Astrocyte (in vitro differentiated cells and primary cell): ENCODE data around the gene NUDT4B. TPM values are rescaled to one million over a fixed set of nuclear protein-coding genes. Genes with fewer than 3 reads are reported as not detected.
"Not testable (repeated sequence)": the region's sequence is repeated elsewhere in the genome, so short reads cannot be mapped to it uniquely, and the experiment has no call there.

Experiments
- DNase-seq: peaks from one replicate; pipeline ENCODE4 v3.0.0-alpha.2; 2010; ENCODE audit warnings: low read depth
- FAIRE-seq: peaks from 2 replicates; lab custom pipeline; 2011; peaks lifted over from hg19 to GRCh38; lab: Jason Lieb, UNC
- H2AFZ ChIP-seq: 2 replicates; pipeline ENCODE4 v1.6.0; 2012; ENCODE audit warnings: low read depth, low read length, inconsistent platforms
- H3K27ac ChIP-seq: 2 replicates; pipeline ENCODE4 v1.5.1; 2011; ENCODE audit warnings: low read depth, low read length, inconsistent platforms
- H3K27me3 ChIP-seq: 2 replicates; pipeline ENCODE4 v1.6.0; 2011; ENCODE audit warnings: low read length, inconsistent platforms; ENCODE audit not compliant: insufficient read depth
- H3K36me3 ChIP-seq: 2 replicates; pipeline ENCODE4 v1.5.1; 2011; ENCODE audit warnings: low read length, inconsistent platforms; ENCODE audit not compliant: insufficient read depth
- H3K4me1 ChIP-seq: 2 replicates; pipeline ENCODE4 v1.5.1; 2011; ENCODE audit warnings: low read length, inconsistent platforms; ENCODE audit not compliant: insufficient read depth
- H3K4me2 ChIP-seq: 2 replicates; pipeline ENCODE4 v1.6.0; 2012; ENCODE audit warnings: low read length, inconsistent platforms
- H3K4me3 ChIP-seq: 2 replicates; pipeline ENCODE4 v1.5.1; 2011; ENCODE audit warnings: low read depth, mild to moderate bottlenecking, low read length, inconsistent platforms; ENCODE audit not compliant: insufficient read depth
- H3K79me2 ChIP-seq: 2 replicates; pipeline ENCODE4 v1.6.0; 2012; ENCODE audit warnings: mild to moderate bottlenecking, low read length, inconsistent platforms; ENCODE audit not compliant: insufficient read depth
- H3K9ac ChIP-seq: 2 replicates; pipeline ENCODE4 v1.6.0; 2012; ENCODE audit warnings: mild to moderate bottlenecking, low read length, inconsistent platforms
- H3K9me3 ChIP-seq: 2 replicates; pipeline ENCODE4 v1.5.1; 2012; ENCODE audit warnings: low read depth, mild to moderate bottlenecking, low read length, inconsistent platforms; ENCODE audit not compliant: insufficient read depth
- H4K20me1 ChIP-seq: 2 replicates; pipeline ENCODE4 v1.6.0; 2012; ENCODE audit warnings: low read length, inconsistent platforms; ENCODE audit not compliant: insufficient read depth
- H3K27ac Mint-ChIP-seq: one replicate; pipeline ENCODE4 v1.8.0; 2021; ENCODE audit warnings: mild to moderate bottlenecking, mixed read lengths; ENCODE audit not compliant: unreplicated experiment
- H3K27me3 Mint-ChIP-seq: one replicate; pipeline ENCODE4 v1.8.0; 2021; ENCODE audit warnings: low read depth, mixed read lengths; ENCODE audit not compliant: unreplicated experiment
- H3K36me3 Mint-ChIP-seq: one replicate; pipeline ENCODE4 v1.8.0; 2021; ENCODE audit warnings: low read depth, mixed read lengths; ENCODE audit not compliant: unreplicated experiment
- H3K4me1 Mint-ChIP-seq: one replicate; pipeline ENCODE4 v1.8.0; 2021; ENCODE audit warnings: low read depth, mixed read lengths; ENCODE audit not compliant: unreplicated experiment
- H3K4me3 Mint-ChIP-seq: one replicate; pipeline ENCODE4 v1.8.0; 2021; ENCODE audit warnings: mild to moderate bottlenecking, moderate library complexity, mixed read lengths; ENCODE audit not compliant: unreplicated experiment
- H3K9me3 Mint-ChIP-seq: one replicate; pipeline ENCODE4 v1.8.0; 2021; ENCODE audit warnings: mild to moderate bottlenecking, mixed read lengths; ENCODE audit not compliant: unreplicated experiment
- total RNA-seq: library from RNA; stranded (reverse); gene quantifications from 2 replicates; pipeline ENCODE4 v1.2.1, GENCODE V29; 2021

The NUDT4B gene
- total RNA-seq, 1 donor from 2014 or later = 1.2 TPM

DNA sequence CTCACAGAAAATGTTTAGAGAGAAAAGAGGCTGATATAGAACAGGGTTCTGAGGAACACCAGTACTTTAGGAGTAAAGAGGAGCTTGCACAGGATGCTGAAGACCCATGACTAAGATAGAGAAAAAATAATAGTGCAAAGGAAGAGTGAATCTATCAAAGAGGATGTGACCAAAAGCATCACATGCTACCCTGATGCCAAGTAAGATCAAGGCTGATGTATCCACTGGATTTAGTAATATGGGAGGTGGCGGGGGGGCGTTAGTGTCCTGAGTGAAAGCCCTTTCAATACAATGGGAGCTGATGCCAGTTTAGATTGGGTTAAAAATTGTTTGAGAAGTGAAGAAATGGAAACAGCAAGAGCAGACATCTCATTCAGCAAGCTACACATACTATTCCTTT is 11.2 kb downstream of the NUDT4B start:
- not testable (repeated sequence) for H3K27ac Mint-ChIP-seq, H3K27me3 Mint-ChIP-seq, H3K4me1 ChIP-seq, H4K20me1 ChIP-seq, H3K36me3 Mint-ChIP-seq, DNase-seq, H3K4me2 ChIP-seq, FAIRE-seq, H3K9me3 ChIP-seq, H3K4me3 Mint-ChIP-seq, H3K27ac ChIP-seq, H3K79me2 ChIP-seq, H3K9ac ChIP-seq, H3K4me1 Mint-ChIP-seq, H3K27me3 ChIP-seq, H3K9me3 Mint-ChIP-seq, H2AFZ ChIP-seq, H3K36me3 ChIP-seq, H3K4me3 ChIP-seq

DNA sequence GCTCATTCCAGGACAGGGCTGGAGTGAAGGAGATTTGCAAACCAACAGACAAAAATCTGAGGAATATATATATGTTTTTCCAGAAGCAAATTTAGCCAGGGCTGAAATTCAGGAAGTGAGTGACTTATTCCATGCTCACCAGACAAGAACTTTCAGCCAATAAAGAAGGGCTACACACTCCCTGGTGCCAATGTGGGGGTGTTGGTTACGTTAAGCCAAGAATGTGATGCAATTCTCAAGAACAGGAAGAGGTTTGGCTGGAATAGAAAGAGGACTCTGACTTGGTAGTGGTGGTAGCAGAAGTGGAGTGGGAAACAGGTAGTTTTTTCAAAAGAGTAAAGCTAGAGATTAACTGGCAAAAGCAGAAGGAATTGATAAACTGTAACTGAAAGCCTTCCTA is 11.6 kb downstream of the NUDT4B start:
- H3K4me3 ChIP-seq, H3K9ac ChIP-seq, H3K27ac Mint-ChIP-seq, H3K27me3 ChIP-seq, H3K9me3 Mint-ChIP-seq, H3K79me2 ChIP-seq, H4K20me1 ChIP-seq, H3K4me1 ChIP-seq, H3K27me3 Mint-ChIP-seq, H3K9me3 ChIP-seq, H3K4me3 Mint-ChIP-seq, H3K4me1 Mint-ChIP-seq, DNase-seq, H3K27ac ChIP-seq, H3K36me3 Mint-ChIP-seq, H3K36me3 ChIP-seq, H3K4me2 ChIP-seq, H2AFZ ChIP-seq: not testable (repeated sequence)
- FAIRE-seq = peak; percentile 77

DNA sequence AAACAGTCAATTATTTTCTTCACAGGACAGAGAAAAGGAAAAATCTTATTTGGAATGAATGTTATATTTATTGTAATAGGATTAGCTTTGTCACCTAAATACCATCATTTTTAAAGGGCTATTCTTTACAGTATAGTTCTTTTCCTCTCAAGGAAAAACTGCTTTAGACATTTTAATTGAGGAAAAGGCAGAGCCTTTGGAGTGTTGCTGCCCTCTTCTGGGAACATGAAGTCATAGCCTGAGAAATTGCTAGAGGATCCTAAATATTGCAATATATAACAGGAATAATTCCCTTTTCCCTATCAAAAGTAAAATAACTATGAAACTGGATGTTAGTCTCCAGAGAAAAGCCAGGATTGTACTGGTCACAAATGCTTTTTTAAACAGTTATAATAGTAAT is 12.8 kb downstream of the NUDT4B start:
- not testable (repeated sequence) for H3K4me1 Mint-ChIP-seq

DNA sequence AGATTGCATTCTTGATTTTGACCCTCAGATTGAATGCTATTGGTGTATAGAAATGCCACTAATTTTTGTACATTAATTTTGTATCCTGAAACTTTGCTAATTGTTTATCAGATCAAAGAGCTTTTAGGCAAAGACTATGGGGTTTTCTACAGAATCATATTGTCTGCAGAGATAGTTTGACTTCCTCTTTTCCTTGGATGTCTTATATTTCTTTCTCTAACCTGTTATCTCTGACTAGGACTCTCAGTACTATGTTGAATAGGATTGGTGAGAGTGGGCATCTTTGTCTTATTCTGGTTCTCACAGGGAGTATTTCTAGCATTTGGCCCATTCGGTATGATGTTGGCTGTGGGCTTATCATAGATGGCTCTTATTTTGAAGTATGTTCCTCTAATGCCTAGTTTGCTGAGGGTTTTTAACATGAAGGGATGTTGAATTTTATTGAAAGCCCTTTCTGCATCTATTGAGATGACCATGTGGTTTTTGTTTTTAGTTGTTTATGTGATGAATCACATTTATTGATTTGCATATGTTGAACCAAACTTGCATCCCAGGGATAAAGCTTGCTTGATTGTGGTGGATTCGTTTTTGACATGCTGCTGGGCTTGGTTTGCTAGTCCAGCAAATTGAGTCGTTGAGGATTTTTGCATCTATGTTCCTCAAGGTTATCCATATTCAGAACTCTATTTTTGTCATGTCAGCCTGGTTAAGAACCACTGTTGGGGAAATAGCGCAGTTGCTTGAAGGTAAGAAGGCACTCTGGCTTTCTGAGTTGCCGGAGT is 16.9 kb downstream of the NUDT4B start:
- H3K27ac ChIP-seq, DNase-seq, H3K27me3 Mint-ChIP-seq, H3K9me3 Mint-ChIP-seq, H3K79me2 ChIP-seq, H3K4me1 Mint-ChIP-seq, H2AFZ ChIP-seq, H4K20me1 ChIP-seq, FAIRE-seq, H3K36me3 Mint-ChIP-seq, H3K36me3 ChIP-seq, H3K27me3 ChIP-seq, H3K9me3 ChIP-seq, H3K27ac Mint-ChIP-seq, H3K4me3 ChIP-seq, H3K4me3 Mint-ChIP-seq, H3K9ac ChIP-seq, H3K4me1 ChIP-seq, H3K4me2 ChIP-seq: not testable (repeated sequence)

More for the DNA sequence above, 12.8 kb downstream of the NUDT4B start:
- H3K9ac ChIP-seq, H3K36me3 Mint-ChIP-seq, H2AFZ ChIP-seq, DNase-seq, H3K4me2 ChIP-seq, H3K36me3 ChIP-seq, H3K4me3 Mint-ChIP-seq, FAIRE-seq, H3K27ac Mint-ChIP-seq, H3K9me3 Mint-ChIP-seq, H3K9me3 ChIP-seq, H3K4me1 ChIP-seq, H3K27ac ChIP-seq, H3K27me3 ChIP-seq, H3K4me3 ChIP-seq, H3K79me2 ChIP-seq, H3K27me3 Mint-ChIP-seq, H4K20me1 ChIP-seq: not testable (repeated sequence)

DNA sequence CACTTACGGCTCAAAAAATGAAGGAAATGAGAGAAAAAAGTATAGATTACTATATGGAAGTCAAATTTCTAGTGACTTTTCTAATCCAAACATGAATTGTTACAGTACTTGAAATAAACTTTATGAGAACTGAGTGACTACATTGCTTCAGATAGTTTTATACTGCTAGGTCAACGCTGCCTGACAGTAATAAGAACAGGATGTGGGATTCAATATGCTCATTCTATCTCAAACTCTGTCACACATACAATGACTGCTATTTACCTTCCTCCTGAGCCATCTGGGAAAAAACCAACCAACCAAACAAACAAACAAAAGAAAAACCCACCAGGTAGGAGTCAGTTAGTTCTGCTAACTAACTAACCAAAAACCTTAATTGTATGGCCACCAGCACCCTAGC is 20.0 kb downstream of the NUDT4B start:
- H3K4me3 Mint-ChIP-seq, FAIRE-seq, H4K20me1 ChIP-seq, H3K27ac ChIP-seq, H3K36me3 Mint-ChIP-seq, H3K4me3 ChIP-seq, H3K27me3 ChIP-seq, H3K27me3 Mint-ChIP-seq, H3K9ac ChIP-seq, H3K9me3 ChIP-seq, H3K4me1 ChIP-seq, H3K27ac Mint-ChIP-seq, H2AFZ ChIP-seq, H3K79me2 ChIP-seq, H3K9me3 Mint-ChIP-seq, H3K4me2 ChIP-seq, H3K36me3 ChIP-seq, H3K4me1 Mint-ChIP-seq, DNase-seq: not testable (repeated sequence)

DNA sequence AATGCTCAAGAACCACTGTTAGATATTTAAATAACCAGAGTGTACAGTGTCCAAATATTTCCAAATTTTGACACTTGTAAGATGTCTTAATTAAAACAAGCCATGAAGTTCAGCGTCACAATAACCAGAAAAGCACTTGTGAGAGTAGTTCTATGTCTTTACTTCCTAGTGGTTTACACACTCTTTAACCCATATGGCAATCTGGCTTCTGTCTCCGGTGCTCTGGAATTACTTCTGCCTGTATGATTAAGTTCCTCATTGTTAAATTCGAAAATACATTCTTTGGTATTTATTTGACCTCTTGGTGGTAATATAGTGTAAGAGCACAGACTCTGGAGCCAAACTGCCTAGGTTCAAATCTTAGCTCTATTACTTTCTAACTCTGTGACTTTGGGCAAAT is 20.9 kb downstream of the NUDT4B start:
- not testable (repeated sequence) for H3K27me3 Mint-ChIP-seq, H3K4me1 ChIP-seq, H3K9ac ChIP-seq, H3K36me3 ChIP-seq, H3K4me2 ChIP-seq, H3K4me3 ChIP-seq, H3K4me1 Mint-ChIP-seq, H2AFZ ChIP-seq, DNase-seq, H3K9me3 Mint-ChIP-seq, H3K9me3 ChIP-seq, H3K27ac Mint-ChIP-seq, H3K27ac ChIP-seq, H3K36me3 Mint-ChIP-seq, H3K79me2 ChIP-seq, H4K20me1 ChIP-seq, H3K4me3 Mint-ChIP-seq, H3K27me3 ChIP-seq
- FAIRE-seq = peak; percentile 29
